ENCODE results near the gene LRBA.

GRCh38 chr4:150750824-150751223 is 264.3 kb downstream of the LRBA start:
- TF ChIP-seq CTCF (IDR thresholded peaks at IDR 0.05) (no peak), POLR2A (IDR thresholded peaks at IDR 0.05) (no peak)

All from ovary (tissue), 3 donors.